SU-DHL-6 (cell line): Measurements from ENCODE around the gene MAPKBP1.

ENCODE experiments used
- CTCF ChIP-seq: fragments of 200-600 bp; sonication (generic); IDR thresholded peaks from one replicate; pipeline ENCODE4 v1.5.1; 2017; ENCODE audit warnings: antibody characterized with exemption, mild to moderate bottlenecking, low read length, moderate library complexity; ENCODE audit not compliant: insufficient read depth, poor library complexity, severe bottlenecking
- EZH2phosphoT487 ChIP-seq: fragments of 200-600 bp; sonication (generic), shearing (Covaris generic); conservative IDR thresholded peaks from 2 replicates; pipeline ENCODE4 v1.6.1; 2018; ENCODE audit warnings: mild to moderate bottlenecking, antibody characterized with exemption, low read length, moderate library complexity, mixed read lengths

GRCh38 chr15:41858756-41859155 lies 84.5 kb downstream of the MAPKBP1 start:
- TF ChIP-seq CTCF, result no peak
- no peak for TF ChIP-seq EZH2phosphoT487
